Measurements from ENCODE around the gene ABCC5. TPM values are rescaled to one million over a fixed set of nuclear protein-coding genes. Genes with fewer than 3 reads are reported as not detected.

Gene ABCC5
- total RNA-seq, 1 donor, result 18.3 TPM

Small RNA genes within 50 kb of the gene (small RNA-seq; reads per million reads assigned to genes)
- not detected for gene MIR4448

Other genes with a start within 250 kb of the ABCC5 start
- 1.3 TPM for gene MAP6D1, start 192.3 kb downstream of the ABCC5 start, total RNA-seq
- gene PARL, start 133.0 kb downstream of the ABCC5 start, total RNA-seq, result 25.0 TPM
- gene HTR3D, start 13.9 kb upstream of the ABCC5 start, total RNA-seq, result not detected
- gene HTR3C, start 35.2 kb upstream of the ABCC5 start, total RNA-seq, result not detected
- not detected for gene HTR3E, start 79.2 kb upstream of the ABCC5 start, total RNA-seq
- gene EIF2B5, start 117.5 kb upstream of the ABCC5 start, total RNA-seq, result 60.3 TPM
- 38.0 TPM for gene DVL3, start 137.5 kb upstream of the ABCC5 start, total RNA-seq
- 290 TPM for gene AP2M1, start 157.0 kb upstream of the ABCC5 start, total RNA-seq
- gene ABCF3, start 168.3 kb upstream of the ABCC5 start, total RNA-seq, result 53.9 TPM
- under 0.01 TPM for gene VWA5B2, start 211.7 kb upstream of the ABCC5 start, total RNA-seq
- 54.7 TPM for gene ALG3, start 231.1 kb upstream of the ABCC5 start, total RNA-seq
- gene EEF1AKMT4, start 231.8 kb upstream of the ABCC5 start, total RNA-seq, result 9.7 TPM
- not detected for gene CAMK2N2, start 243.7 kb upstream of the ABCC5 start, total RNA-seq